LNCAP (cell line): ENCODE measurements around the gene PTPRN2.

Experiments used
- TF ChIP-seq, protein P1 (sequence below): fragments of 450-650 bp; IDR thresholded peaks from 2 replicates; pipeline ENCODE4 v1.5.1; 2017; ENCODE audit warnings: mild to moderate bottlenecking

PTPRN2 gene

GRCh38 chr7:158150234-158150633 lies 437.4 kb downstream of the PTPRN2 start:
- TF ChIP-seq, protein P1, sequence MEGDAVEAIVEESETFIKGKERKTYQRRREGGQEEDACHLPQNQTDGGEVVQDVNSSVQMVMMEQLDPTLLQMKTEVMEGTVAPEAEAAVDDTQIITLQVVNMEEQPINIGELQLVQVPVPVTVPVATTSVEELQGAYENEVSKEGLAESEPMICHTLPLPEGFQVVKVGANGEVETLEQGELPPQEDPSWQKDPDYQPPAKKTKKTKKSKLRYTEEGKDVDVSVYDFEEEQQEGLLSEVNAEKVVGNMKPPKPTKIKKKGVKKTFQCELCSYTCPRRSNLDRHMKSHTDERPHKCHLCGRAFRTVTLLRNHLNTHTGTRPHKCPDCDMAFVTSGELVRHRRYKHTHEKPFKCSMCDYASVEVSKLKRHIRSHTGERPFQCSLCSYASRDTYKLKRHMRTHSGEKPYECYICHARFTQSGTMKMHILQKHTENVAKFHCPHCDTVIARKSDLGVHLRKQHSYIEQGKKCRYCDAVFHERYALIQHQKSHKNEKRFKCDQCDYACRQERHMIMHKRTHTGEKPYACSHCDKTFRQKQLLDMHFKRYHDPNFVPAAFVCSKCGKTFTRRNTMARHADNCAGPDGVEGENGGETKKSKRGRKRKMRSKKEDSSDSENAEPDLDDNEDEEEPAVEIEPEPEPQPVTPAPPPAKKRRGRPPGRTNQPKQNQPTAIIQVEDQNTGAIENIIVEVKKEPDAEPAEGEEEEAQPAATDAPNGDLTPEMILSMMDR, result no peak

GRCh38 chr7:158145370-158145769 lies 442.3 kb downstream of the PTPRN2 start:
- TF ChIP-seq, protein P1, result no peak

GRCh38 chr7:158143196-158144120 lies 444.2 kb downstream of the PTPRN2 start:
- TF ChIP-seq, protein P1, result no peak

DNA sequence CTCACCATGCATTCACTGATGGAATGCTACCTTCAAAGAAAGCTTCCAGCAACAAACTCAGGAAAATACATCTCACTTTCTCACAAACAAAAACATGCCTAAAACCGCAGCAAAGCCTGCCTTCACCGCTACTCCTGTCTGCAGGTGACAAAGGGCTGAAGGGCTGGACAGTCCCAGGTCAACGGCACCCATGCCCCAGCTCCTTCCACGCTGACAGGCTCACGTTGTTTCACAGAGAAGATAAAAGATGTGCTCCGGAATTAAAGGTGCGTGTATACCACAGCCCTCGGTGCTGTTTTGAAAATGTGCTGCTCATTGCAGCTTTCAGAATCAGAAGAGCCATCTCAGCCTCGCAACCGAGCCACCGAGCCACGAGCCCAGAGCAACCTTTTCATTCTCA lies 445.0 kb downstream of the PTPRN2 start:
- TF ChIP-seq, protein P1, result no peak

DNA sequence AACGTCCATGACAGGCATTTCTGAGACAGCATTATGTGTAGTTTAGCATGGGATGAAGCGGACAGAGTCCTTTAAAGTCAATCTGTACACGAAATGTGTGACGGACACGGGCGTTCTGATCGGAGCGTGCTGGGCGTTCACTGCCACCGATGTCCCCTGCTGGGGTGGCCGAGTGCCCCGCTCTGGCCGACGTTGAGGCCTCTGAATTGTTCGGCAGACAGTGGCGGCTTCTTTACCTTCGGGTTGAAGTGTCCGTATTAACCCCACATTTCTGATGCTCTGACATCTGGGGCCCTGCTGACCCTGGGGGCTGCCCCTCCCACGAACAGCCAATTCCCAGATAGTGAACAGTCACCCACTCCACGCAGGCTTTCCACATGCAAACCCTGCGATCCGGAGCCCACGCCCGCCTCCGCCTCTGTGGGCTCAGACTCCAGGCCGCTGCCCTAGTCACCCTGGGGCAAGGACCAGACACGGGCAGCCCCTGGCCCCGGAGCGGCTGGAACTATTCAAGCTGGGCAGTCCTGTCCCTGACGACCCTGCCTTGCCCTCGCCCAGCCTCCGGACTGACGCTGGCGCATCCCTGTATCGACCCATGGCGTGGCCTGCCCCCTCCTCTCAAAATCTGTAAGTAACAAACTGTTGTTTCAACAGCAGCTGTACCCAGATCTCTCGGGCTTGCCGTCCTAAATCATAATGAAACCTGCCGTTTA lies 445.7 kb downstream of the PTPRN2 start:
- TF ChIP-seq, protein P1, result no peak

DNA sequence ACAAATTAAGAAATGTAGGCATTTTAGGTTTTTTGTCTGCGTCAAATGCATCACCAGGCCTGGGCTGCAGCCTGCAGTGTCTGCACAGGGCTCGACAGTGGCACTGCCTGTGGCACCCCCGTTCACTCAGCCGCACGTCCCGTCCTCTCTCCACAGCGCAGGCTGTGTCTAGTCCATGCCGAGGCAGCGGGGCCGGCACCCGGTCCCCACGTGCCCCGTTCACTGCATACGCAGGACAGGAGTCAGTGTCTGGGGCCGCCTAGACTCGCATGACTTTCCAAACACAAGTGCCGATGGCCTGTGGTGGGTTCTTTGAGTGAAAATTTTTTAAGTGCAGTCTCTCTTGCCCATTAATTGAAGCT lies 446.4 kb downstream of the PTPRN2 start:
- TF ChIP-seq, protein P1, result no peak

GRCh38 chr7:158140538-158141220 lies 446.9 kb downstream of the PTPRN2 start:
- TF ChIP-seq, protein P1, result no peak
